GM18526 (cell line): ENCODE data around the gene LRRC8A.

Experiments
- POLR2A ChIP-seq: IDR thresholded peaks from 3 replicates; pipeline ENCODE4 v1.6.1; 2011; ENCODE audit not compliant: insufficient read length; ENCODE audit errors: extremely low read depth

LRRC8A gene

DNA sequence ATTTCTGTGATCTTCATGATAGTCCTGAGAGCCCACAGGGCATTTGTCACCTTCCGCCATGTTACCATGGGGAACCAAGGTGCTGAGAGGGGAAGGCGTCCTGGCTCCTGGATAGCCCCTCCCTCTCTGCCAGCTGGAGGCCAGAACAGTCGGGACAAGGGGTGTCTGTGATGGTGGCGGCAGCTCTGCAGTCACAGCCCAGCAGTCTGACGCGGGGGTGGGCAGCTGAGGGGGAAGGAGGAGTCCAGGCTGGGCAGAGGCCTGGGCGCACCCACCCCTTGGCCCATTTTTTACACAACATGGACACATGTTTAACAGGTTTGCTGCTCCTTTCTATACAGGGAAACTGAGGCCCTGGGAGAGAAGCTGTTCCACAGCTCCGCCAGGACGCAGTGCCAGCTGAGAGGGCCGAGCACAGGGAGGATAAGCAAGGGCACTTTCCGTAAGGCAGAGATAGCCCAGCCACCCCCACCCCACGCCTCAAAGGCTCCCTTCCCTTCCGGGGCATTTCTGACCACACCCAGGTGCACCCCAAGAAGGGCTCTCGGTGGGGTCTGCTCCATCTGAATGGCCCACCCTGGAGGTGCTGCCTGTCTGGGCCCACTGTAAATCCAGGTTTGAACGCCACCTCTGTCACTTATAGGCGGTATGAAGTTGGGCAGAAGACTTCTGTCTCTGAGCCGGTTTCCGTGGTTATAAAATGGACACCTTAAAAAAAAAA is 17.1 kb downstream of the LRRC8A start:
- no peak for TF ChIP-seq POLR2A

DNA sequence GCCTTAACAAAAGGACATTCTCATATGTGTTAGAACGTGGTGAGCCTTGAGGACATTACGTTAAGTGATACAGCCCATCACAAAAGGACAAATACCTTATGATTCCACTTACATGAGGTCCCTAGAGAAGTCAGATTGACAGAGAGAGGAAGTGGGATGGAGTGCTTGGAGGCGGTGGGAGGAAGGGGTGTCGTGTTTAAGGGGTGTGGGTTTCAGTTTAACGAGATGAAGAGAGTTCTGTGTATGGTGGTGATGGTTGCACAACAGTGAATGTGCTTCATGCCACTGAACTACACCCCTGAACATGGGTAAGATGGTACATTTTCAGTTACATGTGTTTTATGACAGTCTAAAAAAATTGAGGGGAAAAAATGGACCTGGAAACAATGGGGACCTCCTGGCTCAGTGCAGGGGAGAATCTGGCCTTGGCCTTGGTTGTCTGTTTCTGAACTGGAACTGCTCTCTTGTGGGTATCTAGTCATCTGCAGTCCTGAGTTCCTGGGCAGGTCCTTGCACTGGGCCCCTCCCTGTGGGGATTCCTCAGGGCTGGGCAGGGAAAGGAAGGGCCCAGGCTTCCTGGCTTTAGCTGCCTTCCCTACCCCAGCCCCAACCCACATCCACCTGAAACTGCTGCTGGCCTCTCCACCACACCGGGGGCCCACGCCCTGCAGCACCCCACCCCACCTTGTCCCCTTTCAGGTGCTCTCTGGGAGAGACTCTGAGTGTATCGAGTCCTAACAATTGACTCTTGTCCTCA is 17.8 kb downstream of the LRRC8A start:
- TF ChIP-seq POLR2A, result no peak

DNA sequence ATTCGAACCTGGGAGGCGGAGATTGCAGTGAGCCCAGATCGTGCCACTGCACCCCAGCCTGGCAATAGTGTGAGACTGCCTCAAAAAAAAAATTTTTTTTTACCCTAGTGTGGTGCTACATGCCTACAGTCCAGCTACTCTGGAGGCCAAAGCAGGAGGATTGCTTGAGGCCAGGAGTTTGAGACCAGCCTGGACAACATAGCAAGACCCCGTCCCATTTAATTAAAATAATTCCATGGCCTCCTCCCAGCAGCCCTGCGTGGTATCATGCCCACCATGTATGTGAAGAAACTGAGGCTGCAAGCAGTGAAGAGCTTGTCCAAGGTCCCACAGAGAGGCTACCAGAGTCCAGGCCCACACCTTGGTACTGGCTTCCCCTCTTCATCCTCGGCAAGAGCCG is 19.4 kb downstream of the LRRC8A start:
- TF ChIP-seq POLR2A, result no peak

DNA sequence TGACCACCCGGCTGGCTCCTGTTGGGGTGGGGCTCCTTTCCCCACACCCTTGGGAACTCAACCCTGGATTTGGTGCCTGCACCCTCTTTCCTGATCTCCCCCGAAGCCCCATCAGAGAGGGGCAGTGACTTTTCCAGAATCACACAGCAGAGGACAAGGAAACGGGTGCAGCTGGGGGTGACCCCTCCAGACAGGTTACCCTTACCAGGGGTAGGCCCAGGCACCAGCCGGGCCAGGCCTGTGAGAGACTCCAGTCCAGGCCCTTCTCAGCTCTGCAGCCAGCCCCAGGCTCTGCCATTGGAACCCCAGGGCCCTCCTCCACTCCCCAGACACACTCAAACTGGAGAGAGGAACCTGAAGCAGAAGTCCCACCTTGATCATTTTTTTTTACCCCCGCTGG is 19.9 kb downstream of the LRRC8A start:
- no peak for TF ChIP-seq POLR2A

DNA sequence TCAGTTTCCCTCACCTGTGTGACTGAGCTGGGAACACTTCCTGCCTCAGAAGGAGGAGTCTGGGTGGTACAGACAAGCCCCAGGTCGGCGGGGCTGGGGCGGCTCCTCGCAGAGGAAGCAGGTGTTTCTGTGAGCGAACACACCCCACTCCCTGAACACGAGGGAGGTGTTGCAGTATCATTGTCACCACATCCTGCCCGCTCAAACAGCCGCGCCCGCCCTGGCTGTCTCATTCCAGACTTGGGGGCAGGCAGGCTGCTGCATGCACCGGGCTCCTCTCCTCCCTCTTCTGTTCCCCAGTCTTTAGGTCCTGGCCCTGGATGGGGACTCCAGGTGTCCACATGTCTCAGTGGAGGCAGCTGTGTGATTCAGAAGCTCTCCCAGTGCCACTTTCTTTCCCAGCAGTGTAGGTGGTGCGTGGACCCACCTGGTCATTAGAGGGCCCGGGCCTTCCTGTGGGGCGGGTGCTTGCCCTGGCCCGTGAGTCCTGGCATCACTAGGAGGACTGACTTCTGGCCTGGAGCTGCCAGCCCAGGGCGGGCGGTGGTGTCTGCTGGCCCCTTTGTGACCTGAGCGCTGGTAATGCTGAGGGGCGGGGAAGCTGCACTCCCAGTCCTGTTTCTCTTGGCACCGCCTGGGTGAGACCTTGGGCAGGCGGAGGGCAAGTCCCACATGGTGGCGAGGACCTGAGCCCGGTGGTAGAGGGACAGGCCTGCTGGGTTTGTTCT is 20.6 kb downstream of the LRRC8A start:
- TF ChIP-seq POLR2A, result peak; percentile 39

GRCh38 chr9:128903079-128903461 is 21.1 kb downstream of the LRRC8A start:
- TF ChIP-seq POLR2A, result no peak

DNA sequence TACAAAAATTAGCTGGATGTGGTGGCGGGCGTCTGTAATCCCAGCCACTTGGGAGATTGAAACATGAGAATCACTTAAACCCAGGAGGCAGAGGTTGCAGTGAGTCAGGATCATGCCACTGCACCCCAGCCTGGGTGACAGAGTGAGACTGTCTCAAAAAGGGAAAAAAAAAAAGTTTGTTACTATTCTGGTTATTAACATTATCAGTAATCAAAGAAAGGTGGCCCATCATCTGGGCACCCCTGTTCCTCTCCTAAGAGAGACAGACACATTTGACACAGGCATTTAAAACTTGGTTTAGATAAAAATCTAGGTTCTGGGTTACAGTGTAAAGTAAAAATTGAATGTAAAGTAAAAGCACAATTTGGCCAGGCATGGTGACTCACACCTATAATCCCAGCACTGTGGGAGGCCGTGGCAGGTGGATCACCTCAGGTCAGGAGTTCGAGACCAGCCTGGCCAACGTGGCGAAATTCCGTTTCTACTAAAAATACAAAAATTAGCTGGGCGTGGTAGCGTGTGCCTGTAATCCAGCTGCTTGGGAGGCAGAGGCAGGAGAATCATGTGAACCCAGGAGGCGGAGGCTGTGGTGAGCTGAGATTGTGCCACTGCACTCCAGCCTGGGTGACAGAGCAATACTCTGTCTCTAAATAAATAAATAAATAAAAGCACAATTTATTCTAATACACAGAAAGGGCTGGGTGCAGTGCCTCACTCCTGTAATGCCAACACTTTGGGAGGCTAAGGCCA is 22.1 kb downstream of the LRRC8A start:
- no peak for TF ChIP-seq POLR2A

GRCh38 chr9:128905964-128906363 is 24.0 kb downstream of the LRRC8A start:
- no peak for TF ChIP-seq POLR2A

GRCh38 chr9:128906741-128907140 is 24.8 kb downstream of the LRRC8A start:
- no peak for TF ChIP-seq POLR2A

- TF ChIP-seq POLR2A, result no peak
These were observed 26.4 kb downstream of the LRRC8A start for GRCh38 chr9:128908372-128908771.

- TF ChIP-seq POLR2A, result no peak
These were observed 27.9 kb downstream of the LRRC8A start for GRCh38 chr9:128909859-128910258.

DNA sequence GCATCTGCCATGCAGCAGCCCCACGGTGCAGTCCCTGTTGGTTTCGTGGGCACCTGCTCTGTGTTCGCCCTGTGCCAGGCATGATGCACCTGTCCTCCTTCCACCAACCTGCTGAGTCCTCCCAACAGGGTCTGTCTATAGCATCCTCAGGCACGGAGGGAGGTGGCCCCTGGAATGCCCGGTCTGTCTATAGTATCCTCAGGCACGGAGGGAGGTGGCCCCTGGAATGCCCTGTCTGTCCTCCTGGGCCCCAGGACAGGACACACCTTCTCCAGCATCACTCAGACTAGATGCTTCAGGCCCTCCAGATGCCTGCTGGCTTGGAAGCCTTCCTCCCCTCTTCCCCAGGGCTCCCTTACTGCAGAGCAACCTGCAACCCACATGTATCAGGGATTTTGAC is 29.0 kb downstream of the LRRC8A start:
- TF ChIP-seq POLR2A, result no peak

DNA sequence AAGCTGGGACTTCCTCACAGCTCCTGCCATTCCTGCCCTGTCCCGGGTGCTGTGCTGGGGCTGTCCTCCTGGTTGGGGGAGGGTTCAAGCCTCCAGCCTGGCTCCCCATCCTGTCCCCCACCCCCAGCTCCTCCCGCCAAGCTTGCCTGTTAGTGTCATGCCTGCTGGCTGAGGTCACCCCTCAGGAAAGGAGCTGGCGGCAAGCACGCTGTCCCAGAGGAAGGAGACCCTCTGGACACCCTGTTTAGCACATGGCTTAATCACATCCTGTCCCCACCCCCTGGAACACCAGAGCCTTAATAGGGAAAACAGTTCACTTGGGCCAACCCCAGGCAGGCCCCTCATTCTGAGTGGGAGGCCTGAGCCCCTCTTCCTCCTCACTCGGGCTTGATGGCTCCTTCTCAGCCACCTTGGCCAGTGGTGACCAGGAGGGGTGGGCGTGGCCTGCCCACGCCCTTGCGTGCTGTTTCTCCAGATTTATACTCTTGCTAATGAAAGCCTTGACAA is 29.6 kb downstream of the LRRC8A start:
- no peak for TF ChIP-seq POLR2A

GRCh38 chr9:128912270-128912853 is 30.4 kb downstream of the LRRC8A start:
- no peak for TF ChIP-seq POLR2A

GRCh38 chr9:128913048-128913900 is 31.3 kb downstream of the LRRC8A start:
- no peak for TF ChIP-seq POLR2A
